Measurements from ENCODE around the gene PNPO. TPM values are rescaled to one million over a fixed set of nuclear protein-coding genes. Genes with fewer than 3 reads are reported as not detected.

The PNPO gene
- total and polyA plus RNA-seq, 2 of the 13 experiments (the other 11 are each of a cell fraction or from before 2014, with no cell fraction given), result 47.9 to 63.3 TPM

GRCh38 chr17:47895856-47896671, 45.3 kb upstream of the PNPO start, which contains the start of gene SP2 (continued):
- TF ChIP-seq CTCF (CRISPR knock-in tag; IDR thresholded peaks at IDR 0.05), result peak; percentile 23; the same call in 1 of the 2 replicates
- no peak for TF ChIP-seq RORA (CRISPR knock-in tag; IDR thresholded peaks at IDR 0.05)
- no peak for TF ChIP-seq PLRG1 (conservative IDR thresholded peaks at IDR 0.05)
- no peak for TF ChIP-seq ZNF530 (CRISPR knock-in tag; IDR thresholded peaks at IDR 0.05; ENCODE audit: low read depth)
- no peak for TF ChIP-seq U2AF1 (optimal IDR thresholded peaks at IDR 0.05; ENCODE audit: low read depth, low read length)
- TF ChIP-seq E2F1 (CRISPR knock-in tag; IDR thresholded peaks at IDR 0.05), result no peak; the same call in 1 of the 2 replicates
- peak; percentile 55; the same call in 1 of the 2 replicates for TF ChIP-seq ZNF768 (CRISPR knock-in tag; IDR thresholded peaks at IDR 0.05)
- TF ChIP-seq TRIM24 (CRISPR knock-in tag; IDR thresholded peaks at IDR 0.05), result no peak
- TF ChIP-seq ZSCAN25 (CRISPR knock-in tag; IDR thresholded peaks at IDR 0.05), result no peak
- peak; percentile 78; the same call in 1 of the 2 replicates for TF ChIP-seq ZNF160 (CRISPR knock-in tag; IDR thresholded peaks at IDR 0.05)
- 0 out of 2 replicates have a peak, but pooled peaks have one; percentile 47 for TF ChIP-seq HIVEP1 (CRISPR knock-in tag; IDR thresholded peaks at IDR 0.05)
- TF ChIP-seq IRF1 (CRISPR knock-in tag; IDR thresholded peaks at IDR 0.05; ENCODE audit: low read depth), result no peak
- no peak for TF ChIP-seq PTBP1 (IDR thresholded peaks at IDR 0.05; ENCODE audit: low read depth, low read length, poor library complexity, severe bottlenecking)
- TF ChIP-seq RFX5 (IDR thresholded peaks at IDR 0.05; ENCODE audit: low read depth, low read length), result peak; percentile 68; the same call in 1 of the 2 replicates
- no peak for TF ChIP-seq ZNF501 (CRISPR knock-in tag; IDR thresholded peaks at IDR 0.05)
- no peak for TF ChIP-seq ZNF850 (CRISPR knock-in tag; conservative IDR thresholded peaks at IDR 0.05)
- peak; percentile 92 for TF ChIP-seq SP4 (CRISPR knock-in tag; IDR thresholded peaks at IDR 0.05)
- peak; percentile 81 for TF ChIP-seq HNRNPLL (IDR thresholded peaks at IDR 0.05; ENCODE audit: low read depth, low read length, poor library complexity, severe bottlenecking)
- TF ChIP-seq KDM2A (CRISPR knock-in tag; IDR thresholded peaks at IDR 0.05; ENCODE audit: borderline replicate concordance, low read depth), result peak; percentile 37
- TF ChIP-seq SNAPC2 (CRISPR knock-in tag; IDR thresholded peaks at IDR 0.05), result peak; percentile 45; the same call in 1 of the 2 replicates
- TF ChIP-seq ZNF709 (CRISPR knock-in tag; IDR thresholded peaks at IDR 0.05), result no peak
- 0 out of 2 replicates have a peak, but pooled peaks have one; percentile 26 for TF ChIP-seq ZSCAN12 (CRISPR knock-in tag; IDR thresholded peaks at IDR 0.05)
- TF ChIP-seq ARNT (IDR thresholded peaks at IDR 0.05), result no peak
- TF ChIP-seq MXD3 (CRISPR knock-in tag; IDR thresholded peaks at IDR 0.05), result peak; percentile 46; the same call in 1 of the 2 replicates
- TF ChIP-seq BCL6 (CRISPR knock-in tag; IDR thresholded peaks at IDR 0.05), result peak; percentile 36; the same call in 1 of the 2 replicates
- no peak for TF ChIP-seq ZNF3 (CRISPR knock-in tag; IDR thresholded peaks at IDR 0.05)
- peak; percentile 9 for TF ChIP-seq ZEB1 (IDR thresholded peaks at IDR 0.05; ENCODE audit: insufficient replicate concordance, low read depth)
- TF ChIP-seq SATB2 (CRISPR knock-in tag; IDR thresholded peaks at IDR 0.05), result 0 out of 2 replicates have a peak, but pooled peaks have one; percentile 65
